Measurements from ENCODE around the gene ARL4C. TPM values are rescaled to one million over a fixed set of nuclear protein-coding genes. Genes with fewer than 3 reads are reported as not detected.

The ARL4C gene
- total RNA-seq, 1 donor from 2014 or later: 18.8 TPM

GRCh38 chr2:234447963-234448362 is 48.9 kb downstream of the ARL4C start:
- Histone ChIP-seq H3K4me3 (no peak overlapping the region), H3K27me3 (no peaks in the 10 kb centered on the region), H3K9me3 (no peaks in the 10 kb centered on the region), H3K36me3 (no peaks in the 10 kb centered on the region), H3K27ac (no peak overlapping the region), H3K4me1 (no peaks in the 10 kb centered on the region)
- no peak for DNase-seq (ENCODE audit: low spot score in 2 of 2)
- intact Hi-C loops (cut with DNase I): no loop called here
- TF ChIP-seq, protein P1, sequence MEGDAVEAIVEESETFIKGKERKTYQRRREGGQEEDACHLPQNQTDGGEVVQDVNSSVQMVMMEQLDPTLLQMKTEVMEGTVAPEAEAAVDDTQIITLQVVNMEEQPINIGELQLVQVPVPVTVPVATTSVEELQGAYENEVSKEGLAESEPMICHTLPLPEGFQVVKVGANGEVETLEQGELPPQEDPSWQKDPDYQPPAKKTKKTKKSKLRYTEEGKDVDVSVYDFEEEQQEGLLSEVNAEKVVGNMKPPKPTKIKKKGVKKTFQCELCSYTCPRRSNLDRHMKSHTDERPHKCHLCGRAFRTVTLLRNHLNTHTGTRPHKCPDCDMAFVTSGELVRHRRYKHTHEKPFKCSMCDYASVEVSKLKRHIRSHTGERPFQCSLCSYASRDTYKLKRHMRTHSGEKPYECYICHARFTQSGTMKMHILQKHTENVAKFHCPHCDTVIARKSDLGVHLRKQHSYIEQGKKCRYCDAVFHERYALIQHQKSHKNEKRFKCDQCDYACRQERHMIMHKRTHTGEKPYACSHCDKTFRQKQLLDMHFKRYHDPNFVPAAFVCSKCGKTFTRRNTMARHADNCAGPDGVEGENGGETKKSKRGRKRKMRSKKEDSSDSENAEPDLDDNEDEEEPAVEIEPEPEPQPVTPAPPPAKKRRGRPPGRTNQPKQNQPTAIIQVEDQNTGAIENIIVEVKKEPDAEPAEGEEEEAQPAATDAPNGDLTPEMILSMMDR (IDR thresholded peaks at IDR 0.05): no peak

DNA sequence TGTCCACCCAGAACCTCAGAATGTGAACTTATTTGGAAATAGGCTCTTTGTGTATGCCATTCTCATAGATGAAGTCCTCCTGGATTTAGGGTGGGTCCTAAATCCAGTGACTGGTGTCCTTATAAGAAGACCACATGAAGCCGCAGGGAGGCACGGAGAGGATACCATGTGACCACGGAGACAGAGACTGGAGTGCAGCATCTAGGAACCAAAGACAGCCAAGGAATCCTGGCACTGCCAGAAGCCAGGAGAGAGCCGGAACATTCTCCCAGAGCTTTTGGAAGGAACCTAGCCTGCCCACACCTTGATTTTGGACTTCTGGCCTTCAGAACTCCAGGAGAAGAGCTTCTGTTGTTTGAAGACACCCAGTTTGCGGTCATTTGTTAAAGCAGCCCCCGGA is 49.7 kb downstream of the ARL4C start:
- Histone ChIP-seq H3K9me3 (no peaks in the 10 kb centered on the region), H3K4me1 (no peaks in the 10 kb centered on the region), H3K36me3 (no peaks in the 10 kb centered on the region), H3K27me3 (no peaks in the 10 kb centered on the region), H3K4me3 (no peak overlapping the region), H3K27ac (no peak overlapping the region)
- intact Hi-C loops (cut with DNase I): no loop called here
- TF ChIP-seq, protein P1 (IDR thresholded peaks at IDR 0.05): no peak
- no peak for DNase-seq (ENCODE audit: low spot score in 2 of 2)

- H3K4me3 ChIP-seq: no peak overlapping the region
- peak; percentile 67 to 85 for DNase-seq (ENCODE audit: low spot score in 2 of 2)
- H3K9me3 ChIP-seq: no peaks in the 10 kb centered on the region
- H3K27ac ChIP-seq: peak overlapping the region in 1 of 2 donors; percentile 11
- H3K27me3 ChIP-seq: no peaks in the 10 kb centered on the region
- intact Hi-C loops (cut with DNase I): no loop called here
- TF ChIP-seq, protein P1 (IDR thresholded peaks at IDR 0.05): no peak
- H3K4me1 ChIP-seq: no peaks in the 10 kb centered on the region
- H3K36me3 ChIP-seq: no peaks in the 10 kb centered on the region
Observed at GRCh38 chr2:234446404-234447076, 50.3 kb downstream of the ARL4C start.

GRCh38 chr2:234444893-234445292 is 52.0 kb downstream of the ARL4C start:
- intact Hi-C loops (cut with DNase I): no loop called here
- no peak overlapping the region for H3K4me3 ChIP-seq
- no peaks in the 10 kb centered on the region for H3K9me3 ChIP-seq
- no peaks in the 10 kb centered on the region for H3K36me3 ChIP-seq
- no peaks in the 10 kb centered on the region for H3K4me1 ChIP-seq
- TF ChIP-seq, protein P1 (IDR thresholded peaks at IDR 0.05): no peak
- H3K27ac ChIP-seq: peak overlapping the region; percentile 27 to 73
- DNase-seq (ENCODE audit: low spot score in 2 of 2): no peak
- H3K27me3 ChIP-seq: no peaks in the 10 kb centered on the region

GRCh38 chr2:234444242-234444730 is 52.6 kb downstream of the ARL4C start:
- DNase-seq (ENCODE audit: low spot score in 2 of 2): no peak
- H3K27me3 ChIP-seq: no peaks in the 10 kb centered on the region
- intact Hi-C loops (cut with DNase I): no loop called here
- no peak overlapping the region for H3K4me3 ChIP-seq
- H3K27ac ChIP-seq: peak overlapping the region; percentile 27 to 73
- no peaks in the 10 kb centered on the region for H3K9me3 ChIP-seq
- no peaks in the 10 kb centered on the region for H3K4me1 ChIP-seq
- no peaks in the 10 kb centered on the region for H3K36me3 ChIP-seq
- TF ChIP-seq, protein P1 (IDR thresholded peaks at IDR 0.05): no peak
